Right lobe of liver (tissue), 6 donors: ENCODE data around the gene ARHGAP21. TPM values are rescaled to one million over a fixed set of nuclear protein-coding genes. Genes with fewer than 3 reads are reported as not detected.
"Not testable (repeated sequence)": the region's sequence is repeated elsewhere in the genome, so short reads cannot be mapped to it uniquely, and the experiment has no call there.

ENCODE experiments used
- ATAC-seq, 4 donors: fragments of 200-7000 bp; cut with Tn5 transposase; one replicate each; pipeline ENCODE4 v1.9.1; 2020; ENCODE audit warnings: mild to moderate bottlenecking in 4 of 4, moderate library complexity in 4 of 4
- DNase-seq, 3 donors: peaks; one replicate each; pipeline ENCODE4 v3.0.0-alpha.2; 2020
- H3K27ac ChIP-seq, 3 donors: fragments of 200-600 bp; one replicate each; pipeline ENCODE4 v1.8.0; 2022
- H3K27me3 ChIP-seq, 2 donors: fragments of 200-600 bp; one replicate each; pipeline ENCODE4 v1.8.0; 2022
- H3K36me3 ChIP-seq, 4 donors: fragments of 200-600 bp; sonication (generic) in 1 of 4; one replicate each; pipeline versions ENCODE4 v1.5.1 to v1.8.0; 2017 to 2022; ENCODE audit warnings: control low read depth in 1 of 4
- H3K4me1 ChIP-seq, 4 donors: fragments of 200-600 bp; sonication (generic) in 1 of 4; one replicate each; pipeline versions ENCODE4 v1.5.1 to v1.8.0; 2017 to 2022; ENCODE audit warnings: control low read depth in 1 of 4
- H3K4me3 ChIP-seq, 3 donors: fragments of 200-600 bp; one replicate each; pipeline ENCODE4 v1.8.0; 2022
- H3K9me3 ChIP-seq, 4 donors: fragments of 200-600 bp; sonication (generic) in 1 of 4; one replicate each; pipeline versions ENCODE4 v1.5.1 to v1.8.0; 2017 to 2022; ENCODE audit warnings: control low read depth in 1 of 4
- POLR2A ChIP-seq: fragments of 450-650 bp; IDR thresholded peaks from one replicate; pipeline ENCODE4 v1.6.1; 2017; ENCODE audit warnings: antibody characterized with exemption, mild to moderate bottlenecking
- WGBS: methylation state at CpG from one replicate; pipeline ENCODE4 v1.1.6; 2018; ENCODE audit warnings: low coverage, low lambda C conversion rate; ENCODE audit not compliant: insufficient coverage; ENCODE audit errors: missing lambda C conversion rate; 5-methylcytosine and 5-hydroxymethylcytosine counted together
- intact Hi-C, 2 donors: fragments of 100-400 bp; cut with DNase I; formaldehyde crosslinking; loops; one replicate each; pipeline versions ENCODE4 v1.11.2 to v1.14.1; 2022
- long read RNA-seq: library from polyadenylated mRNA; unstranded; transcript quantifications from one replicate; pipeline ENCODE4 v2.0.0, GENCODE V29; 2019
- total RNA-seq, 6 experiments: library from RNA; depleted of rRNA in 2 of 6; stranded (reverse); fragments of >200 nt in 2 of 6; fragmentation: NEBNext Ultra II Directional in 3 of 6; extraction: Animal tissue kit (Norgen Biotek cat#: 25700) in 3 of 6; gene quantifications; one replicate each; pipeline versions ENCODE4 v1.1.0 to v1.2.4, GENCODE V29; 2016 to 2023
- TF ChIP-seq, protein P1 (sequence below), 4 donors: fragments of 200-600 bp in 3 of 4; fragments of 450-650 bp in 1 of 4; IDR thresholded peaks; one replicate each; pipeline versions ENCODE4 v1.5.1 to v1.8.0; 2016 to 2022; ENCODE audit warnings: antibody characterized with exemption in 4 of 4, mild to moderate bottlenecking in 2 of 4
- donor health status: DM: no; HTN: yes; CAD: no.
- donor health status: DM: no; HTN: no; CAD: no.
- donor health status: DM: no; HTN: no; CAD: no.
- donor health status: DM: no; HTN: yes; CAD: no.
- donor health status: DM: no; HTN: yes; CAD: no.

ARHGAP21 gene
- total RNA-seq: 10 to 100 TPM; 27.6 to 47.1 (median 31.0) TPM
- long read RNA-seq, partial matches to known transcripts: 1 of 3 reads
- long read RNA-seq, other reads (novel, unspliced or antisense): 2 of 3 reads

DNA sequence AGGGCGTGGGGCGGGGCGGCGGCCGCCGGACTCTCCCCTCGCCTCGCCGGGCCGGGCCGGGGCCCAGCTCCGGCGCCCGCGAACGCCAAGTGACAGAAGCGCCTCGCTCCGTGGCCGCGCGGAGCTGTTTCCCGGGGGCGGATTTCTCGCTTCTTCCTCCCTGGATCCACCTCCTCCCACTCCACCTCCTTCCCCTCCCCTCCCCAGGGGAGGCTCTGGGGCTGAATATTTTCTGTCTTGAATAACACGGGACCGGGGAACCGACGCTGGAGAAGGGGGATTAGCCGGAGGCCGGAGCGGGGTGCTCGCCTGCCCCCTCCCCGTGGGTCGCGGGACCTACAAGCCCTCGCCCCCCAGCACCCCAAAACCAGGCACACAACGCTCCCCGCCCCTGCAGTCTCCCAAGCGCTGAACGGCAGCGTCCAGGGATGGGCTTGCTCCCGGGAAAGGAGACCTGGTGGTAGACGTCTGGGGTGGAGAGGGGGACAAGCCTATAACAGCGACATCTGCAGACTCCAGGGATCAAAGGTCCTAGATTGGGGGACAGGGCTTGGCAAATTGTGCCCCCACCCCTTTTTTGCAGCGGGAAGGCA, at the start of gene ARHGAP21:
Gene ARHGAP21, minus strand, starts transcription at position 100 of the 593 bp plus-strand sequence. CDS start 1,988 bp downstream, outside the sequence.
- Histone ChIP-seq H3K9me3 (no peaks in the 10 kb centered on the region), H3K4me1 (peaks cover 0 to 31% (median 10%) of the 10 kb centered on the region in 4 donors), H3K4me3 (peak within 1 kb of the TSS; percentile 79 to 81 (median 80)), H3K27me3 (no peaks in the 10 kb centered on the region), H3K36me3 (no peaks in the 10 kb centered on the region), H3K27ac (peak within 1 kb of the TSS; percentile 91 to 96 (median 95))
- 0% methylated on average over 16 of the region's 46 CpGs for WGBS
- peak; percentile 75 to 81 (median 80) for DNase-seq
- ATAC-seq: peak; percentile 50 to 58 (median 54)
- intact Hi-C loops: no loop called here
- TF ChIP-seq, protein P1, sequence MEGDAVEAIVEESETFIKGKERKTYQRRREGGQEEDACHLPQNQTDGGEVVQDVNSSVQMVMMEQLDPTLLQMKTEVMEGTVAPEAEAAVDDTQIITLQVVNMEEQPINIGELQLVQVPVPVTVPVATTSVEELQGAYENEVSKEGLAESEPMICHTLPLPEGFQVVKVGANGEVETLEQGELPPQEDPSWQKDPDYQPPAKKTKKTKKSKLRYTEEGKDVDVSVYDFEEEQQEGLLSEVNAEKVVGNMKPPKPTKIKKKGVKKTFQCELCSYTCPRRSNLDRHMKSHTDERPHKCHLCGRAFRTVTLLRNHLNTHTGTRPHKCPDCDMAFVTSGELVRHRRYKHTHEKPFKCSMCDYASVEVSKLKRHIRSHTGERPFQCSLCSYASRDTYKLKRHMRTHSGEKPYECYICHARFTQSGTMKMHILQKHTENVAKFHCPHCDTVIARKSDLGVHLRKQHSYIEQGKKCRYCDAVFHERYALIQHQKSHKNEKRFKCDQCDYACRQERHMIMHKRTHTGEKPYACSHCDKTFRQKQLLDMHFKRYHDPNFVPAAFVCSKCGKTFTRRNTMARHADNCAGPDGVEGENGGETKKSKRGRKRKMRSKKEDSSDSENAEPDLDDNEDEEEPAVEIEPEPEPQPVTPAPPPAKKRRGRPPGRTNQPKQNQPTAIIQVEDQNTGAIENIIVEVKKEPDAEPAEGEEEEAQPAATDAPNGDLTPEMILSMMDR (IDR thresholded peaks at IDR 0.05): no peak
- peak; percentile 9 for TF ChIP-seq POLR2A

DNA sequence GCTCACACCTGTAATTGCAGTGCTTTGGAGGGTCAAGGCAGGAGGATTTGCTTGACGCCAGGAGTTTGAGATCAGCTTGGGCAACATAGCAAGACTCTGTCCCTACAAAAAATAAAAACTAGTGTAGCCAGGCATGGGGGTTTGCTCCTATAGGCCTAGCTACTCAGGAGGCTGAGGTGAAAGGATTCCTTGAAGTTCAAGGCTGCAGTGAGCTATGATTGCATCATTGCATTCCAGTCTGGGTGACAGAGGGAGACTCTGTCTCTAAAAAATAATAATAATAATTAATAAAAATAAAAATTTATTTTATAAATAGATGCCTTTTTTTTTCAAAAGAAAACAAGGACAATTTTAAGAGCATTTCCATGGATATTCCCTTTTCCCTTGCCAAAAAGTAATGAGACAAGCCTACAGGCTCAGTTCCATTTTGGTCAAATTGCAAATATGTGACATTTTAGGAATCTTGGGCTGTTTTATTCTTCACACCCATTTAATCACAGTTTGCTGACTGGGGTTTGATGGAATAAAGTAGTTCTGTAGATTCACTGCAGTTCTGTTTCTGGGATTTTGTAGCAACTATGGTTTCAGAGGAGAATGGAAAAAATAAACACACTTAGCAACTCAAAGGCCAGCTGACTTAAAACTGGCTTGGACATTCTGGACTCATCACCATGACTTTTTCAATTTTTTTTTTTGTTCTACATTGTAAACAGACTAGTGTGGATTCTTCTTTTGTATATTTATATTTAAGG, 48.4 kb upstream of the ARHGAP21 start:
- Histone ChIP-seq H3K27me3 (no peaks in the 10 kb centered on the region), H3K4me3 (no peak overlapping the region), H3K27ac (no peak overlapping the region), H3K36me3 (no peaks in the 10 kb centered on the region), H3K9me3 (no peaks in the 10 kb centered on the region), H3K4me1 (no peaks in the 10 kb centered on the region)
- intact Hi-C loops: no loop called here
- TF ChIP-seq, protein P1 (IDR thresholded peaks at IDR 0.05): no peak
- DNase-seq: no peak
- 89% methylated on average over 1 of the region's 1 CpG for WGBS
- ATAC-seq: no peak

DNA sequence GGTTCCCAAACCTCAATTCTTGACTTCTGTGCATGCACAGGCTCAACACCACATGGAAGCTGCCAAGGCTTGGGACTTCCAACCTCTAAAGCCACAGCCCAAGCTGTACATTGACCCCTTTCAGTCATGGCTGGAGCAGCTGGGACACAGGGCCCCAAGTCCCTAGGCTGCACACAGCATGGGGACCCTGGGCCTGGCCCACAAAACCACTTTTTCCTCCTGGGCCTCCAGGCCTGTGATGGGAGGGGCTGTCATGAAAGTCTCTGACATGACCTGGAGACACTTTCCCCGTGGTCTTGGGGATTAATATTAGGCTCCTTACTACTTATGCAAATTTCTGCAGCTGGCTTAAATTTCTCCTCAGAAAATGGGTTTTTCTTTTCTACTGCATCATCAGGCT, 41.3 kb upstream of the ARHGAP21 start:
- ATAC-seq, H3K9me3 ChIP-seq, H3K4me1 ChIP-seq, DNase-seq, H3K27ac ChIP-seq, H3K4me3 ChIP-seq, H3K27me3 ChIP-seq, H3K36me3 ChIP-seq, intact Hi-C loops: not testable (repeated sequence)
- WGBS: 50% methylated on average over 1 of the region's 1 CpG

DNA sequence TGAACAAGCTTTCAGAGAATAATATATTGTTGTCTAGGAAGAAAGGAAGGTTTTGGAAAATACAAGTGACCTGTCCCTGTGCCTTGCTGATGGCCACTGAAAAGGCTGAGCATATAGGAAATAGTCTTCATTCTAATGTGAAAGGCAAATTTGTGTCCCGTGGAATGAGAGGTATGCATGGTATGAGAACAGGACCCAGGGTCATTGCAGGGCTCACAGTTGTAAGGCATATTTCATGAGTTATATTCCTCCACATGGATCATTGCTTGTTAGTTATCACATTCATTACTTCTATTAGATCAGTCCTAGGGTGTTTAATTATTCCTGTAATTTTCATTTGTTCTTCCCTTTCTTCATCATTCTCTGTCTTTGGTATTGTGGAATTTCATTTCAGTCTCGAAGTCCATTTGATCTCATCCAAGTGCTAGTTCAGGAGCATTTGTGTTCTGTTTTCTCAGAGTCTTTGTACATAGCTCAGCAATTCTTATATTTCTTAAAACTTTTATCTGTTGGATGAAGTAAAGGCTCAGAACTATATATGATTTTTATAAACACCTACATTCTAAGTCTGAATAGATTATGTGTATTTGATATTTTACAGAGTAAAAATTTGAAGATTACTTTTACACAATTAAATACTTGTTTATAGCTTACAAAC, 39.4 kb upstream of the ARHGAP21 start:
- Histone ChIP-seq H3K4me3 (no peak overlapping the region), H3K9me3 (no peaks in the 10 kb centered on the region), H3K27ac (no peak overlapping the region), H3K36me3 (no peaks in the 10 kb centered on the region), H3K27me3 (no peaks in the 10 kb centered on the region), H3K4me1 (peaks cover 0 to 10% (median 4%) of the 10 kb centered on the region in 4 donors)
- intact Hi-C loops: no loop called here
- ATAC-seq: peak in 3 of 4 donors; percentile 18 to 36 (median 36)
- 40% methylated on average over 2 of the region's 2 CpGs for WGBS
- no peak for TF ChIP-seq POLR2A
- TF ChIP-seq, protein P1 (IDR thresholded peaks at IDR 0.05): no peak
- DNase-seq: no peak
